Retinal pigment epithelial cell (primary cell): ENCODE results near the gene NOX5.
A peak's percentile ranks its signal among the peaks of the same experiment; 100 is the strongest.

Source experiments
- DNase-seq: peaks from one replicate; pipeline ENCODE4 v3.0.0-alpha.2; 2010; ENCODE audit warnings: low read depth
- H3K4me3 ChIP-seq: 2 replicates; pipeline ENCODE4 v1.5.1; 2011; ENCODE audit warnings: mild to moderate bottlenecking, low read length, control low read depth, moderate library complexity
- CTCF ChIP-seq: conservative IDR thresholded peaks from 2 replicates; pipeline ENCODE4 v1.5.1; 2011; ENCODE audit warnings: low read depth, low read length, control low read depth, inconsistent platforms

The NOX5 gene

DNA sequence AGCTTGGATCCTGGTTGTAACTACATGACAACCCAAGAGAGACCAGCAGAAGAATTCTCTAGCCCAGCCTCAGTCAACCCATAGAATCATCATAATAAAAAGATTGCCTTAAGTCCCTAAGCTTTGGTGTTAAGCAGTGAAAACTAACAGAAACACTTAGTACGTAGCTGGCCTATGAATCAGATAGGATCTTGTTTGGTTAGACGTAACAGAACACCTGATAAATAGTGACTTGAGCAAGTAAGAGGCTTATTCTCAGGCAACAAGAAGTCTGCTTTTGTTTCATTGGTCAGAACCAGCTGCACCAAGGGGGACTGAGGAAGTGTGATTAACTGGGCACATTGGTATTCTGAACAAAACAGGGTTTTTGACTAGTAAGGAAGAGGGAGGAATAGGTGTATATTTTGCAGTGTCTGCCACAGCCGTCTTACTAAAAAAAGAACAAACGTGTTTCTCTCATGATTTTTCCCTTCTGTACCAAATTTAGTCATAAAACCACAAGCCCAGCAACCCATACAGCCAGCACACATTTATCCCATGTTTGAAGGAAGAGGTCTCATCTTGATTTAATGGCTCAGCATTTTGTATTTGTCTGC, 92.6 kb downstream of the NOX5 start:
- DNase-seq = peak; percentile 58
- TF ChIP-seq CTCF = no peak
- no peak overlapping the region for H3K4me3 ChIP-seq
